Mammary epithelial cell (primary cell): ENCODE data around the gene RCOR3.

Experiments
- CTCF ChIP-seq, 2 donors: IDR thresholded peaks in 1 of 2; conservative IDR thresholded peaks in 1 of 2; 2 replicates each; pipeline ENCODE4 v1.5.1; 2011 to 2012; ENCODE audit warnings: inconsistent platforms in 2 of 2, low read length in 2 of 2, mild to moderate bottlenecking in 2 of 2, control low read depth in 1 of 2, low read depth in 1 of 2; ENCODE audit not compliant: insufficient read depth in 1 of 2; ENCODE audit errors: extremely low read depth in 1 of 2
- EZH2 ChIP-seq: IDR thresholded peaks from 2 replicates; pipeline ENCODE4 v1.6.1; 2012; ENCODE audit warnings: low read length, inconsistent platforms, borderline replicate concordance

GRCh38 chr1:211339631-211340041 is 80.5 kb downstream of the RCOR3 start:
- no peak for TF ChIP-seq CTCF (conservative IDR thresholded peaks at IDR 0.05 in 1 of 2, IDR thresholded peaks at IDR 0.05 in 1 of 2; ENCODE audit: extremely low read depth in 1 of 2, insufficient read depth in 1 of 2, low read depth in 1 of 2, low read length in 2 of 2)
- no peak for TF ChIP-seq EZH2
